HG03196 (cell line): ENCODE data around the gene GDE1.

Source experiments
- ATAC-seq: cut with Tn5 transposase; IDR thresholded peaks from one replicate; pipeline ENCODE4 v1.9.1; 2021; ENCODE audit not compliant: unreplicated experiment

The GDE1 gene

DNA sequence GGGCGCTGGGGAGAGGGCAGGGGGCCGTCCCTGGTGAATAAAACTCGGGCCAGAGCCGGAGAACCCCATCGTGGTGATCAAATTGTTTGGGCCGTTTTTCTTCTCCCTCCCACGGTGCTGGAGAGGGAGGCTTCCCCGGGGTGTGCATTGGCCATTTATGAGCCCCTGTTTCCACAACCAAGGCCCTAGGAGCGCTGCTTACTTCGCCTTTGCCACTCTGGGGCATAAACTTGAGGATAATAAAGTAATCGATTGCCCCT, 2.4 kb upstream of the GDE1 start:
- no peak for ATAC-seq

DNA sequence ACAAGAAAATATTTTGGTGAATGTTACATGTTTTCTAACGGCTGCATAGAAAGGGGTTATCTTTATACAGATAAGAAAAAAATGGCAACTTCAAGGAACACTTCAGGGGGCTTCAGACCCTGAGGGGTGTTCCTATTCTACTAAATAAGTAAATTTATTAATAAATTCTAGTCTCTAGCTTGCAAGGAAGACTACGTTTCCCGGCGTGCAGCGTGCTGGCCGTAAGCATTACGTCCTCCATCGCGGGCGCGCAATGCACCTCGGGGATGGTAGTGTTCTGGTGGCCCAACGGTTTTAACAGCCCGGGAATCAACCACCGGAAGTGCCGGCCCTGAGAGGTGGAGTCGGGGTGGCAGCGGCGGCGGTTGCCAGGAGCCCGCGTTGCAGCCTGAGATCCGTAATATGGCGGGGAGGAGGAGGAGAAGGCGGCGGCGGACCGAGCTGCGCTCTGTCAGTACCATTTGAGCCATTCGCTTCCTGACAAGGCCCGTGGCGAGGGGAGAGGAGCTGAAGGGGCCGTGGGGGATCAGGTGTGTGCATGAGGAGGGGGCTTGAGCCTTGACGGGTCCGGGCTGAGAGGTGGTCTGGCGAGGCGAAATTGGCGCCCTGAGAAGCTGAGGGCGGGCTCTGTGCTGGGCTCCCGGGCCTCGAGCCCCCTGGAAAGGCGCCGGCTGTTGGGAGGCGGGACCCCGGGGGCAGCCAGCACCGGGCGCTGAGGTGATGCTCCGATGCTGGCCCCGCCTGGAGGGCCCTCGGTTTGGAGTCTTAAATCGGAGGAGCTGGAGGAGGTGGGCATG, 1.9 kb upstream of the GDE1 start, which contains the start of gene CCP110:
CCP110 (plus strand) TSS at position 384 of the 797 bp plus-strand sequence. CDS start 3,940 bp downstream, outside the sequence.
- ATAC-seq: peak; percentile 64

DNA sequence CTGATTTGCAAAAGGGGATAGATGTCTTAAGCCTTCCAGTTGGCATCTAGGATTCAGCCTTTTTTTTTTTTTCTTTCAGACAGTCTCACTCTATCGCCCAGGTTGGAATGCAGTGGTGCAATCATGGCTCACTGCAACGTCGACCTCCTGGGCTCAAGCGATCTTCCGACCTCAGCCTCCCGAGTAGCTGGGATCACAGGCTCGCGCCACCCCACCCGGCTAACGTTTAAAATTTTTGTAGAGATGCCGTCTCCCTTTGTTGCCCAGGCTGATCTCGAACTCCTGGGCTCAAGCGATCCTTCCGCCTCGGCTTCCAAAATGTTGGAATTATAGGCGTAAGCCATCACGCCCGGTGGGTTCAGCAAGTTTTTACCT, 1.3 kb upstream of the GDE1 start:
- ATAC-seq: no peak

DNA sequence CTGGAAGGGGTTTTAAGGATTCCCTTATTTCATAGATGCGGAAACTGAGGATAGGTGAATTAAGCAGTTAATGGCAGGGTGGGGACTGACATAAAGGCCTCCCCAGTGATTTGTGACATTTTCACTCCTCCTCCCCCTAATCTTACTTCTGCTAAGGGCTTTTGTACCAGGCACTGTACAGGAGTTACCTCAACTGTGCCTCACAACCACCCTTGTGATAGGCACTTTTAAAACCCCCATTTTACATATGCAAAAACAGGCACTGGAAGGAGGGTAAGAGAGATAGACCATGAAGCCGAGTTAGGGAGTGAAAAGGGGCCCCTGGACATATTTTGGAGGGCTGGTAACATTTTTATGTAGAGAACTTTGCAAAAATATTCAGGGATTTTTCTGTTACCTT, 862 bp upstream of the GDE1 start:
- ATAC-seq: no peak

DNA sequence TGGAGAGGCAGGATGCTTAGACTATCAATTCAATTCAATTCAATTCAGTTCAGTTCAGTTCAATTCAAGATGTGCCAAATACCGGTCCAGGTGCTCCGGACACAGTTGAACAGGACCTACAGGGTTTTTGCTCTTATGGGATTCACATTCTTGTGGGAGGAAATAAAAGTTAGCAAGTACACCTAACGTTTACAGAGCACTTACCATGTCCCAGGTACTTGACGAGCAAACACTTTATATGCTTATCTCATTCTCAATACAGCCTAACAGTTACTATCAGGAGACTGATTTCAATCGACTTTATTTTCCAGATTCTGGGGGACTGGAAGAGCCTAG, 467 bp upstream of the GDE1 start:
- no peak for ATAC-seq

DNA sequence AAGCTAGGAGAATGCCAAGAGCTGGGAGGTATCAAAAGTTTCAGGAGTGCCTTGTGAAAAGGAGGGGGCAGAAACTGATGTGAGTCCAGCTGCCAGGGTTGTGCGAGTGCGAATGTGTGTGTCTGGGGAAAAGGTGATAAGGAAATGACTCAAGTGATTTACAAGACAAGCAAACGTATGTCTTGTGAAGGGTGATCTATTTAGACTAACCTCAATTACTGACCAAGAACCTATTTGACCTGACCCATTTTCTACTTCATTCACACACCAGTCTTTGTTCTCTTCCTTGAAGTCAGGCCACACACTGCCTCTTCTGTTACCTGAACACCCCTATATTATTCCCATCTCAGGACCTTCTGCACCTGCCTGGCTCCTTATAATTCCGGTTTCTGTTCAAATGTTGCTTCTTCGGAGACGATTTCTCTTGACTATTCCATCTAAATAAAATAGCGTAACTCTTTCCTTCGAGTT, 1.0 kb downstream of the GDE1 start:
- no peak for ATAC-seq

DNA sequence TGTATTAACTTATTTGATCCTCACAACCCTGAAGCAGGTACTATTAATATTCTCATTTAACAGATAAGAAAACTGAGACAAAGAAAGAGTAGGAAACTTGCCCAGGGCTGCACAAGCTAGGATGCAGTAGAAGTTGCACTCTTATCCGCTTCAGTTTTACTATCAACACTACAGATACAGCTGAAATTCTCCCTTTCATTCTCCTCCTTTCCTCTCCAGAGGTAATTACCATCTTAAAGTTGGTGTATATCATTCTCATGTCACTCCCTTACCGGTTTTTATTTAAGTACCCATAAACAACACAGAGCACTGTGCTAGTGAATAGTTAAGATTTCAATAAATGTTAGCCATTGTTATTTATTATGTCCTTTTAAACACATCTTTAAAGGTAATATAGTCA, 3.5 kb downstream of the GDE1 start:
- no peak for ATAC-seq

DNA sequence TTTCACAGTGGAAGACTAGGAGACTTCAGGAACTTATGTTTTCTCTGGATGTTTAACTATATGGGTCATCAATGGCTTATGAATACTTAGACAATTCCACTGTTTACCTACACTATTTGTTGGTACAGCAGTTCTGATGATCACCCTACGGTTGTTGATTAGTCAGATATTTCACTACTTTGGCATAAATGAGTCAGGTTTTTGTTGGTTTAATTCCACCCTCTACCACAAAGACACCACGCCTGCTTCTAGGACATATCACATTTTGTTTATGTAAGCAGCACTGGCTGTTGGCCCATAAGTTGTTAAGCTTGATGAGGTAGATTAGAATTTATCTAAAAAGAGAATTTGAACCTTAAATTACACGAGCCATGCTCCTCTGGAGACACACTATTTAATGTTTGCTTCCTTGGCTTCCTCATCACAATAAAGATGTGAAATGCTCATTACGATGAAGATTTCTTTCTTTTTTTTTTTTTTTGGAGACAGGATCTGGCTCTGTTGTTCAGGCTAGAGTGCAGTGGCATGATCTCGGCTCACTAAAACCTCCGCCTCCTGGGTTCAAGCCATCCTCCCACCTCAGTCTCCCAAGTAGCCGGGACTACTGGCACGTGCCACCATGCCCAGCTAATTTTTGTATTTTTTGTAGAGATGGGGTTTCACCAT, 4.3 kb downstream of the GDE1 start:
- no peak for ATAC-seq

DNA sequence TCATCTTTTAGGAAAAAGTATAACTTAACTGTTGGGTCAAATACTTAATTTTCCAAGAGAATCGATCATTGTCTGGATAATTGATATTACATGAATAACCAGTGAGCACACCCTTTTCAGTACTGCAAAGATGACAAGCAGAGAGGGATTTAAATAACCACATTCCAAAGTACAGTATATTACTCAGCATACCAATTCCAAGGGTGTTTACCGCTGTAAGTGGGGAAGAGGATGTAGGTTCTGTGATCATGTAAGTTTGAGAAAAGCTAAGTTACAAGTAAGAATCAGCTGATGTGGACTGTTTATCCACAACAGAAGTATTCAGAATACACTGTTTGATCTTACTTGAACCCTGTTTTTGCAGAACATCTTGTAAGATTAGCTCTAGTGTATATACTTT, 6.1 kb downstream of the GDE1 start:
- ATAC-seq: no peak

DNA sequence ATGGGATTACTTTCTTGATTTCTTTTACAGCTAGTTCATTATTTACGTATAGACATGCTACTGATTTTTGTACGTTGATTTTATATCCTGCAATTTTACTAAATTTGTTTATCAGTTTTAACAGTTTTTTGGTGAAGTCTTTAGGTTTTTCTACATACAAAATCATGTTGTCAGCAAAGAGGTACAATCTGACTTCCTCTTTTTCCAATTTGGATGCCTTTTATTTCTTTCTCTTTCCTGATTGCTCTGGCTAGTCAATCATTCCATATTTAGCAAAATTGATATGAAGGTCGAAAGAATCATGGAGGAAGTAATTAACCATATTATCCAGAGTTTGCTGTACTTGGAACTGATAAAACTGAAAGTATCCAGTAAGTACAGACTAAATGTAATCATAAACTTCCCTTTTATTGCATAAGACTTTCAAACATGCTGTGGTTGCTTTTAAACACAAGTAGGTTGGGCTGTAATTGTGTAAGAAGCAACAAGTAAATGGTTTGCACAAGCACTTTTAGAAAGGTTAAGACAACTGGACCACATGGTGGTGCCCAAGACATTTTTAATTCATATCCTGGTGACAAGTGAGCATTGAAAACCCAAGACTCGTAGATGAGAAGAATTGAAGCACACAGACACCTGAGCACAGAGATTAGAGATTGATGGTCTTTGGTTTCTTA, 8.4 kb downstream of the GDE1 start:
- no peak for ATAC-seq

DNA sequence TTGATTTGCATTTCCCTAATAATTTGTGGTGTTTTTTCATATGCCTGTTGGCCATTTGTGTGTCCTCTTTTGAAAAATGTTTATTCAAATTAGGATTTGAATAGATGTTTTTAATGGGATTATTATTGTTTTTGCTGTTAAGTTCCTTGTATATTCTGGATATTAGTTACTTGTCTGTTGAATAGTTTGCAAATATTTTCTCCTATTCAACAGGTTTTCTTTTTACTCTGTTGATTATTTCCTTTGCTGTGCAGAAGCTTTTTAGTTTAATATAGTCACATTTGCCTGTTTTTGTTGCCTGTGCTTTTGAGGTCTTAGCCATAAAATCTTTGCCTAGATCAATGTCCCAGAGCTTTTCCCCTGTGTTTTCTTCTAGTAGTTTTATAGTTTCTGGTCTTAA, 9.6 kb downstream of the GDE1 start:
- no peak for ATAC-seq

DNA sequence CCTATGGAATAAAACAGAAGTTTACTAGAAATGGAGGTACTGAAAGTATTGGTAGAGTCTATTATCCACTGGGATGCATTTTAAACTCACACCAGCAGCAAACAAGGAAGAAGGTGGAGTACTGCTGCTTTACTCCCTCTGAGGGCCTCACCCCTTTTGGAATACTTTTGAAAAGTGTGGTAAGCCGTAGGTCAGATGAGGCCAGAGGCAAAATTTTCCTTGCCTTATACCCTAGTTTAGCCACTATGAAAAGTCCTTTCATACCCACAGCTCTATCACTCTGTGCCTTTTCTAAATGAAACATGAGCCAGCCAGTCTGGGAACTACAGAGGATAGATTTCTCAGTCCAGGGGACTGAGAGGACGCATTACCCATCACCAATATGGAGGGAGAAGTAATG, 14.0 kb downstream of the GDE1 start:
- no peak for ATAC-seq

DNA sequence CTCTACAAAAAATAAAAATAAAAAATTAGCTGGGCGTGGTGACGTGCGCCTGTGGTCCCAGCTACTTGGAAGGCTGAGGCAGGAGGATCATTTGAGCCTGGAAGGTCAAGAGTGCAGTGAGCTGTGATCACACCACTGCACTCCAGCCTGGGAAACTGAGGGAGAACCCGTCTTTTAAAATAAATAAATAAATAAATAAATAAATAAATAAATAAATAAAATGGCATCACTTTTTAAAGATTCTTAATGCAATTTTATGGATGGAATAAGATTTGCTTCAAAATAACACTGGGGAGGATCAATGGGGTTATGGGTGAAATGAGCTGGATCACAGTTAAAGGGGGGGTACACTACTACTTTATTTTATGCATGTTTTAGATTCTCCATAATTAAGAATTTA, 14.9 kb downstream of the GDE1 start:
- ATAC-seq: no peak

DNA sequence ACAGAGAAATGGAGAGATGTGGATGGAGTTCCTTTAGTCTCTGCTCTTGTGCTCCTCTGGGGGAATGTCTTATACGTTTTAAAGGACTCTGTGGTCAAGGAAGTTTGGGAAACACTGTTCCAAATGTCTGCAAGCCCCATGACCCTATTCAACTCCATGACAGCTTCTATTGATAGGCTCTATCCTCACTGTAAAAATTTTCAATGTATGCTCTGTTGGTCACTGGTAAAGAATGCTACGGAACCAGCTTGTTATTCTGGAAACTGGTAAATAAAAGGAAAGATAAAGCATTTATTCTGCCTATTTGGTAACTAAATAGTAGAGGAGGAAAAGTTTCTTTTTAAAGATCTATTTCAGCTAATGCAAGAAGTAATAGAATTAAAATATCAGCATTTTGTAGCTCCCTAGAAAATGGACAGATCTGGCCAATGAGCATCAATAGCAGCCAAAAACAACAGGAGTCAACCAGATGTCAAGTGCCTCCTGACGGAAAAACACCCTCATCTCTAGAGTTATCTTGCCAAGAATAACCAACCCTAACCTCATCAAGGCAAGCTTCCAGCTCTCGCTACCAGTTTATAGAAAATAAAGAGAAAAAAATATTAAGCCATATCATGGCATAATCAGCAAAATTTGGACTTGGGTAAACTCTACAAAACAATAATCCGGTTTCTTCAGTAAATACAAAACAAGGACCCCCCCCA, 16.1 kb downstream of the GDE1 start:
- ATAC-seq: no peak

DNA sequence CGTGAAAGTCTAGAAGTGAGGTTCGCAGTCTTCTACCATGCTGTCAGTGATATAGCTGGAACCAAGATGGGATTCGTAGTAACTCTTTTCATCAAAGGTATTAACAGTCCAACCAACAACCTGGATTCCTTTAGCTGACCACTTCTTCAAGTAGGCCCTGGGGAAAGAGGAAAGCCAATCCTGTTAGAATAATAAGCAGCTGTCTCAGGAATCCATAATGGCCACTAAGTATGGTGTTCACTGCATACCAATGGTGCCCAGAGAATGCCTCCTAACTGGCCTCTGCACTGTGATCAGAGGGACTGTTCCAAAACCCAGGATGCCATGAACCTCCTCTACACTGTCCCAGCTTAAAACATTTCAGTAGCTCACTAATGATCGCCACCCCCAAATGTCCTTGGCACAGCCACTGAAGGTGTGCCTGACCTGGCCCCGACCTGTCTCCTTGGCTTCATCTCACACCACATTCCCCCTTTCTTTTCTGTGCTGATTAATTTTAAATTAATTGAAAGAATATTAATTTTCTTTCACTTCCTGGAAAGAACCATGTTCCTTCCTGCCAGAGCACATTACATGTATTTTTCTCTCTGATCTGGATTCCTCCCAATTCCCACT, 18.3 kb downstream of the GDE1 start:
- no peak for ATAC-seq

DNA sequence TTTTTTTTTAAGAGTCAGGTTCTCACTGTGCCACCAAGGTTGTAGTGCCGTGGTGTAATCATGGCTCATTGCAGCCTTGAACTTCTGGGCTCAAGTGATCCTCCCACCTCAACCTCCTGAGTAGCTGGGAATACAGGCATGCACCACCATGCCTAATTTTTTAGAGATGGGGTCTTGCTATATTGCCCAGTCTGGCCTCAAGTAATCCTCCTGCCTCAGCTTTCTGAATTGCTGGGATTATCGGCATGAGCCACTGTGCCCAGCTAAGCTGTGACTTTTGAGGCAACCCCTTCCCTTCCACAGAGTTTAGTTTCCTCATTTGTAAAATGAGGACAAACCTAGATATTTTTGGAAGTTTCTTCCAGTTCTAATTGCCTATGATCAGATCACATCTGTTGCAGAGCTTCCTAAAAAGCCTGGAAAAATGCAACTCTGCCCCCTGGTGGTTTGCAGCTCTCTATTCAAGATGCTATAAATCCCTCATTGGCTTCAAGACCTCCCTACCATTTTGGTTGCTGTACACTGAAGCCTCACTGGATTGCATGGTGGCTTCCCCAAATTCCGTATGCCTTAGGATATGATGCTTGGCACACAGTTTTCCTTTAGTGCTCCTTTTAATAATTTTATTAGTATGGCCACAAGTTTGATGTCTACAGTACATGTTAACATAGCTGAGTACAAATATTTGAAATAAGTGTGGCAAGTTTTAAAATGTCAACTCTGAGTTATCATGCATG, 19.3 kb downstream of the GDE1 start:
- no peak for ATAC-seq

DNA sequence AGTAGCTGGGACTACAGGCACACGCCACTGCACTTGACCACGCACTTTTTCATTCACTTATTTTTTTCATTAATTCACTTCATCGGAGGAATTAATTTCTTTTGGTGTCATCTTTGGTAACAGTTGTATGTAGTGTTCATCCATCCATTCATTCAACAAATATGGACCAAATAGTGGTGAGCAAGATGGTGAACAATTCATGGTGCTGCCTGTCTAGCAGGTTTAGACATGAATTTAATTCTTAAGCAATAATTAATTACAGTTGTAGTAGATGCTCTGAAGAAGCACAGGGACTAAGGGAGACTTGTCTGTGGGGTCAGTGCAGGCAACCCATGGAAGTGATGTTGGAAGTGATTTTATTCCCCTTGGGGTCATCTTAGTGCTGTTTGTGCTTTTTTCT, 22.4 kb downstream of the GDE1 start:
- no peak for ATAC-seq

DNA sequence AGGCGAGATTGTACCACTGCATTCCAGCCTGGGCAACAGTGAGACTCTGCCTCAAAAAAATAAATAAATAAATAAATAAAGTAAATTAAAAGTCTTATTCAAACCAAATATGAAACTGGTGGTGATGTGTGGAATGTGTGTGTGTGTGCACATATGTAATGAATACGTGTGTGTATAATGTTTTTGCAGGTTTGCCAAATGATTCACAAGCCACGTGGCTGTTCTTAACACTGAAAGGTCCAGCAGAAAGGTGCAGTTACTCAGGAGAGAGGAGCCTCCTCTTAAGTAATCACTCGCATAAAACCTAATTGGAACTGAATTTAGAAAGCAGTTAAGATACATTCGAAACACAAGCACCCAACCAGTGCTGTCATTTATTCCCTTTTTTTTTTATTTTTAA, 22.9 kb downstream of the GDE1 start:
- no peak for ATAC-seq

DNA sequence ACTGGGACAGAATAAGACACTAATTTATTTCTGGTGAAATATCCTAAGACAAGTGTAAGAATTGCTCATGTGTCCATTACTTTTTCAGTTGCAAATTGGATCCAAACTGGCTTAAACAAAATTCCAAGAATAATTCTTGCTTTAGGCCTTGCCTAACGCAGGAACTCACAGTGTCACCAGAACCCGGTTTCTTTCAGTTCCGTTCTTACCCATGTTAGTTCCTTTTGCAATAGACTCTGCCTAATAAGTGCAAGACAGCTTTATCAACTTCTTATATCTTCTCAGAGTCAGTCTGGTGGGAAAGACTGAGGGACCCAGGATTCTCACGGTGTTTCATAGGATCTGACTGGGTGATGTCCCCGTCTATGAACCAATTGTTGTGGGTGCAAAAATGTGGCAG, 24.7 kb downstream of the GDE1 start:
- ATAC-seq: no peak

DNA sequence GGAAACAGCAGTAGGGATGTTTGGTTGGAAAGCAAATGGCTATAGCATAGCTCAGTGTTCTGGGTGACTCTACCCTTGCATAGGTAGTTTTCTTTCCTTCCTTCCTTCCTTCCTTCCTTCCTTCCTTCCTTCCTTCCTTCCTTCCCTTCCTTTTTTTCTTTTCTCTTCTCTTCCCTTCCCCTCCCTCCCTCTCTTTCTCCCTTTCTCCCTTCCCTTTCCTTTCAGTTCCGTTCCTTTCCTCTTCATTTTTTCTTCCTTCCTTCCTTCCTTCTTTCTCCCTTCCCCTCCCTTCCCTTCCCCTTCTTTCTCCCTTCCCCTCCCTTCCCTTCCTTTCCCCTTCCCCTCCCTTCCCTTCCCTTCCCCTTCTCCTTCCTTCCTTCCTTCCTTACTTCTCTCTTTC, 31.3 kb downstream of the GDE1 start:
- no peak for ATAC-seq

DNA sequence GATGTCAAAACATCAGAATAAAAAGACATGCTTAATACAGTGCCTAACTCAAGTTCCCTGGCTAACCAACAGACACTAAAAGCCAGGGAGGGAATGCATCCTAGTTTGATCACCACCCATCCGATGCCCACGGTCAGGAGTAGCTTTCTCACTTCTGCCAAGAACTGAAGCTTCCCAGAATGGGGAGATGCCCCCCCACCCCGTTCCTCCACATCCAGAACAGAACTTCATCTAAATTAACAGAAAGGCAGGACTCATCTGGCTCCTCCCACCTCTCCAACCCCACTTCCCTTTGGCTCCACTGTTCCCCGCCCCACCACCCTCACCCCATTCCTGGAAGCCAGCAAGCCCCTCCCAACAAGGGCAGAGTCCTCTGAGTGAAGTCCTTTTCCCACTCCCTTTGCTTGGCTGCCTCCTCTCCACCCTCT, 33.7 kb downstream of the GDE1 start:
- ATAC-seq: no peak
